Fibroblast of upper back skin (primary cell): Measurements from ENCODE around the gene ZSWIM4.
A peak's percentile ranks its signal among the peaks of the same experiment; 100 is the strongest.

Source experiments
- DNase-seq: peaks from one replicate; pipeline ENCODE4 v3.0.0-alpha.2; 2013

The ZSWIM4 gene

GRCh38 chr19:13814550-13814949 lies 19.3 kb downstream of the ZSWIM4 start:
- DNase-seq = no peak

GRCh38 chr19:13817018-13817614 lies 21.9 kb downstream of the ZSWIM4 start:
- no peak for DNase-seq

DNA sequence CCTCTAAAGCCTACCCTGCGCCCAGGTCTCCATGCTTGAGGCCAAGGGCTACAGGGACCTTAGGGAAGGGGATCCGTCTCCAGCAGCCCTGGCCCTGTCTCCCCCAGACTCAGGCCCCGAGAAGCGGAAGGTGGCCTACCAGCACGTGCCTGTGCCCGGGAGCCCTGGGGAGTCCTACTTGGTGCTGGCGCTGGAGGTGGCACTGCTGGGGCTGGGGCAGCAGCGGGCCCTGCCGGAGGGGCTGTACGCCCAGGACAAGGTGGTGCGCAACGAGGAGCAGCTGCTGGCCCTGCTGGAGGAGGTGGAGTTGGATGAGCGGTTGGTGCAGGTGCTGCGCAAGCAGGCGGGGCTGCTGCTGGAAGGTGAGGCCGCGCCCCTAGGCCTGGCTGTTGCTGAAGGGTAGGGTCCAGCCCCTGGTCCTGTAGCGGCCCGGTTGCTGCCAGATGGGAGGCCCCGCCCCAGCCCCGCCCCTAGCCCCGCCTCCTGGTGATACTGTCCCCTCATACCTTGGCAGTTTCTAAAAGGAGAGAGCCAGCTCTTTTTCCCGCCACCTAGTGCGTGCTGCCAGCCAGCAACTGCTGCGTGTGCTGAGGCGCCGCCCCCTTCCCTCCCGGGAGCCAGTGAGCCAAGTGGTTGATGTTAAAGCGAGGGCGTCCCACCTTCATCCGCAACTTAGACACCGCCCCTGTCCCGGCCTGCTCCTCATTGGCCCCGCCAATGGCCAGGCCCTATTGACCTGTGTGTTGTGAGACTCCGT lies 22.6 kb downstream of the ZSWIM4 start:
- DNase-seq = no peak

DNA sequence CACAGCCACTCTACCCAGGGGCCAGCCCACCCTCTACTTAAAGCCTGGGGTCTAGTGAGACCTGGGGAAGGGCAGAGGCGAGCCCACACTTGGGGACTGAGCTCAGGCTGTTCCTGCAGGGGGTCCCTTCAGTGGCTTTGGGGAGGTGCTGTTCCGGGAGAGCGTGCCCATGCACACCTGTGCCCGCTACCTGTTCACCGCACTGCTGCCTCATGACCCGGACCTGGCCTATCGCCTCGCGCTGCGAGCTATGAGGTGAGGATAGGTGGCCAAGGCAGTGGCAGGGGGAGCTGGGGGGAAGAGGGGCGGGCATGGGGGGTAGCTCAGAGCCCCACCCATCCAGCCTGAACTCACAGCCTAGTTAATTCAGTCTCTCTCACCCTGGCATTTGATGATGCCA lies 24.0 kb downstream of the ZSWIM4 start:
- no peak for DNase-seq

GRCh38 chr19:13821292-13821691 lies 26.0 kb downstream of the ZSWIM4 start:
- no peak for DNase-seq

GRCh38 chr19:13823256-13823655 lies 28.0 kb downstream of the ZSWIM4 start:
- DNase-seq = no peak

GRCh38 chr19:13823901-13824300 lies 28.7 kb downstream of the ZSWIM4 start:
- DNase-seq = no peak

DNA sequence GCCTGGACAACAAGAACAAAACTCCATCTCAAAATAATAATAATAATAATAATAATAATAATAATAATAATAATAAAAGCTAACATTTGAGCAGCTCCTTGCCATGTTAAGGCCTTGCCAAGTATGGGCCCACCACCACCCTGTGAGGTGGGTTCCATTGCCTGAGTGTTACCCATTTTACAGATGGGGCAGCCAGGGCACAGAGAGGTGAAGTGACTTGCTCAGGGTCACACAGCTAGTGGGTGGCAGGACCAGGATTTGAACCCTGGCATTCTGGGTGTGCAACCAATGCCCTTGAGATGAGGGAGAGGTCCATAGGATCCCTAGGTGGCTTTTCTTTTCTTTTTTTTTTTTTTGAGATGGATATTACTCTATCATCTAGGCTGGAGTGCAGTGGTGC lies 29.5 kb downstream of the ZSWIM4 start:
- no peak for DNase-seq

DNA sequence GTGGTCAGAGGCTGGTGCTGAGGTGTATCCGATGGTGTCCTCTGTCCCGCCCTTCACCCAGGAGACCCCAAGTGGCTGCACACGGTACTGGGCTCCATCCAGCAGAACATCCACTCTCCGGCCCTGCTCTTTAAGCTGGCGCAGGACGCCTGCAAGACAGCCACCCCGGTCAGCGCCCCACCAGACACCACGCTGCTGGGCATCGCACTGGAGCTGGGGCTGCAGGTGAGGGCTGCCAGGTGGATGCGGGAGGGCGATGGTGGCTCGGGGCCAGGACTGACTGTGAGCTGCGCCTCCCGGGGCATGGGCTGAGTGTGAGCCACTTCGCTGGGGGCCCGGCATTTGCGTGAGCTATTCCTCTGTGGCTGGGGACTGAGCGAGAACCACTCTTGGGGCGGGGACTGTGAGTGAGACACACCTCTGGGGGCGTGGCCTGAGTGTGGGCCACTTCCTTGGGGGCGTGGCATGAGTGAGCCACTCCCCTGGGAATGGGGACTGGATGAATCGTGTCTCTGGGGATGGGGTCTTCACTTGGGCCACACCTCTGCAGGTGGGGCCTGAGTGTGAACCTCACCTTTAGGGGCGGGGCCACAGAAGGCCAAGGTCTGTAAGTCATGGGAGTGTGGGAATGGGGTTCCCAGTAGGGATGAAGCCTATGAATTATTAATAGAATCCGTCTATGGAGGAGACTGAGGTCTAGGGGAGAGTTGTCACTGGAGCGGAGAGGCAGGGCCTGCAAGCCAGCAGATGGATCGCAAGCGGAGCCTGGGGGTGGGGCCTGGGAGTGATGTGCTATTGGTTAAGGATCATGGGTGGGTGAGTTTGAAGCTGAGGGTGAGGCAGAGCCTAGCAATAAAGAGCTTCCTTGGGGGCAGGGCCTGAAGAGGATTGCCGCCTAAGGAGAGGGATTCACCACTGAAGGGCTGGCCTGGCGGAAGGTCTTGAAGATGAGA lies 30.5 kb downstream of the ZSWIM4 start:
- no peak for DNase-seq

DNA sequence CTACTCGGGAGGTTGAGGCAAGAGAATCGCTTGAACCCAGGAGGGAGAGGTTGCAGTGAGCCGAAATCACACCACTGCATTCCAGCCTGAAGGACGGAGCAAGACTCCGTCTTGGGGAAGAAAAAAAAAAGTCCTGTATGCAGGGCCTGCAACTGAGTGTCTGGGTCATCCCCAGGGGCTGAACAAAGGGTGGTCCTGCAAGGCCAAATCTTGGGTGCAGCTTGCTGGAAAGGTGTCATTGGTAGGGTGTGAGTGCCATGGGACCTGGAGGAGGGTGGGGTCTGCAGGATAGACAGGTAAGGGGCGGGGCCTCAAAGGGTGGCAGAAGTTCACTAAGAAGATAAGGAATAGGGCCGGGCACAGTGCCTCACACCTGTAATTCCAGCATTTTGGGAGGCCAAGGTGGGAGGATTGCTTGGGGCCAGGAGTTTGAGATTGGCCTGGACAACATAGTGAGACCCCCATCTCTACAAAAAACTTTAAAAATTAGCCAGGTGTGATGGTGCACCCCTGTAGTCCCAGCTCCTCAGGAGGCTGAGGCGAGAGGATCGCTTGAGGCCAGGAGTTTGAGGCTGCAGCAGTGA lies 31.5 kb downstream of the ZSWIM4 start:
- DNase-seq = no peak

GRCh38 chr19:13827656-13828055 lies 32.4 kb downstream of the ZSWIM4 start:
- no peak for DNase-seq

GRCh38 chr19:13830114-13830740 lies 35.0 kb downstream of the ZSWIM4 start:
- DNase-seq = no peak

DNA sequence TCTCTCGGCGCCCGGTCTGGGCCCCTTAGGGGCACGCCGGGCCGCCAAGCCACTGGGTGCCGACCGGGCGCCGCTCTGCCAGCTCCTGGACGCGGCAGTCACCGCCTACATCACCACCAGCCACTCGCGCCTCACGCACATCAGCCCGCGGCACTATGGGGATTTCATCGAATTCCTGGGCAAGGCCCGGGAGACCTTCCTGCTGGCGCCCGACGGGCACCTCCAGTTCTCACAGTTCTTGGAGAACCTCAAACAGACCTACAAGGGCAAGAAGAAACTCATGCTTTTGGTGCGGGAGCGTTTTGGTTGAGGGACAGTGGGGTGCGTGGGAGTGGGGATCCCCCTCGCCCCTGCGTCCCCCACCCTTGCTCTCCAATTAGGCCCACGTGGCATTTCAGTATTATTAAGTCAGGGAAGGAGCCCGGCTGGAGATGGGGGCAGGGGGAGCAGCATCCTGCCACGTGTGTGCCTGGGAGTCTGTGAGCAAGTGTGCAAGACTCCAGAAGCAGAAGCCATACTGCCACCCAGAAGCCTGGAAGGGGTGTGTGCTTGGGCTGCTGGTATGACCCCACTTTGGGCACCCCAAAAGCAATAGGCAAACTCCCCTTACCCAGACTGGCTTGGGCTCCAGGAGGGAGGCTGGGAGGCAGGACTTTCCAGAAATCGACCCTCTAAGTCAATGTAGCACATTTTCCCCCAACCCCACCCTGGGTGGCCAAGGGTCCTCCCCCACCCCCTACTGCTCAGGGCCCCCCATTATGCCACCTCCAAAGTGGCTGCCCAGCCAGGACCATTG lies 35.7 kb downstream of the ZSWIM4 start:
- DNase-seq = no peak

GRCh38 chr19:13831537-13832467 lies 36.6 kb downstream of the ZSWIM4 start:
- no peak for DNase-seq

DNA sequence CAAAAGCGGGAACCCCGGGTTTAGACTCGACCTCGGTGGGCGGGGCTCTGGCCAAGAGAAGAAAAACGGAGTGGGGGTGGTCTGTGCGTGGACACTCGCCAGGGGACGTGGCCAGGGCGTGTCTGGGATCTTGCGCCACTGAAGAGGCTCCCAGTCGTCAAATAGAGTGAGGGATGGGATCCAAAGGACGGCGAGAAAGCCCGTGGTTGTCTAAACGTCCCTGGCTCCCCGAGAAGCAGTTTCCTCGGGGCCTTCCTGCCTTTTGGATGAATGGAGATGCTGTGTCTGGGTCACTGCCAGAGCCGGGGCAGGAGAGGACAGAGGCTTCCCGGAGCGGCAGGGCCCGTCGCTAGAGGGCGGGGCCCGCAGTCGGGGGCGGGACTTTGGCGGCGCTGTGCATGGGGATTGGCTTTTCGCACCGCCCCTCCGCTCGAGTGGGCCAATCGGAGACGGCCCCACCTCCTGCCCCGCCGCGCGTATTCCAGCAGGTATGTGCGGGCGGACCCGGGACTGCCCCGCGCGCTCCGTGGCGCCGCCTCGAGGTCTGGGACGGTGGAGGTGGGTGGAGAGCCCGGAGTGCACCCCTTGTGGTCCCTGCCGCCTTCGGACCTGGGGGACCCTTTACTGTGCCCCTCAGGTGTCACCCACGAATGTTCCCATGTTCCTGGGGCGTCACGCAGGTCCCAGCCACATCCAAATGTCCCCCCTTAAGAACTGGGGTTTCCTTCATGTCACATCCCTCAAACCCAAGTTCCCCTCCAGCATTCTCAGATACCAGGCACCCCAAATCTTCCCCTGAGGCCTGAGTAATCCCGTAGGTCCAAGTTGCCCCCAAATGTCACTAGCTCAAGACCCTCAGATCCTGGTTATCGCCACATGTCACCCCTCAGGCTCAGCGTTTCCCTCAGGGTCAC lies 38.3 kb downstream of the ZSWIM4 start:
- DNase-seq = peak; percentile 88

- DNase-seq = no peak
Measured at GRCh38 chr19:13834244-13835069, 39.2 kb downstream of the ZSWIM4 start.

DNA sequence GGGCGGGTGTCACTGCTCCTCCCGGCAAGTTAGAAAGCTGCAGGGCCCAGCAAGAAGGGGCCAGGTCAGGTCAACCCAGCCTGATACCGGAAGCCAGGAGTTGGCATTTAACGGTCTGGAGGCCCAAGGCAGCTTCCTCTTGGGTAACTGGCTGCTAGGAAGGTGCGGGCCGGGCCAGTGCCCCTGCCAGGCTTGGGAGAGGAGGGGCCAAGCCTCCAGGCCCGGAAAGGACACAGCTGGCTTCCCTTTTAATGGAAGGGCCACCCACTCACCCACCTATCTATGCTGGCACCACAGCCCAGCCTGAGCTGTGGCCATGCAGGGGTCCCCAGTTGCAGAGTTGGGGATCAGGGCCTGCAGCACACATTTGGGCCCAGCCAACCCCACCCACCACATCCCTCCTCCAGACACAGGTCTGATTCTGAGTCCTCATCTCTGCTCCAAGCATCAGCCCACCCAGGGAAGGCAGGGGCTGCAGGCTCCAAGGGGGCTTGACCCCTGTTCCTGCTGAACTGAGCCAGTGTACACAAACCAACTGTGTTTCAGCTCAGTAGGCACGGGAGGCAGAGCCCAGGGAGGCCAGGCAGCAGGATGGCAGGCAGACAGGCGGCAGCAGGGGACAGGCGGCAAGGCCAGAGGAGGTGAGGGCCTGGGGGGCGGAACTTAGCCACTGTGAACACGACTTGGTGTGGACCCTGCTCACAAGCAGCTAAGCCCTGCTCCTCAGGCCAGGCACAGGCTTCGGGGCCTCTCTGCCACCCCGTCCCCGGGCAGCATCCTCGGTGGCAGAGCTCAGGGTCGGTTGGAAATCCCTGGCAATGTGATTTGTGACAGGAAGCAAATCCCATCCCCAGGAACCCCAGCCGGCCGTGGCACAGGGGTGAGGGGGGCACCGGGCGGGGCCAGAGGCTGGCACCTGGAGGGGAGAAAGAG lies 40.8 kb downstream of the ZSWIM4 start:
- DNase-seq = no peak
